ENCODE measurements around the gene CCL5.

CCL5 gene

GRCh38 chr17:35909408-35909807 lies 29.2 kb upstream of the CCL5 start:
- Histone ChIP-seq H3K4me1 (ENCODE audit: control insufficient read depth, insufficient read depth, low read length) (no peaks in the 10 kb centered on the region), H3K27ac (ENCODE audit: extremely low read depth, low read depth, low read length) (no peak overlapping the region), H3K9me3 (ENCODE audit: control insufficient read depth, insufficient read depth, low read depth, low read length) (no peaks in the 10 kb centered on the region), H3K36me3 (ENCODE audit: control insufficient read depth in 2 of 2, insufficient read depth in 1 of 2, low read length in 2 of 2) (no peaks in the 10 kb centered on the region), H3K4me3 (ENCODE audit: low read depth, low read length) (no peak overlapping the region)
- peak; percentile 38; the same call in 1 of the 2 replicates for TF ChIP-seq ZNF600 (tag by site-specific recombination; IDR thresholded peaks at IDR 0.05)
- no peak for TF ChIP-seq HOXD13 (CRISPR knock-in tag; IDR thresholded peaks at IDR 0.05; ENCODE audit: borderline replicate concordance)
- ChIA-PET POLR2A (interaction anchor here (1.1 kb wide), 1 partner anchor 23 kb away, joined by 3 read pairs; no protein-coding TSS in a partner anchor), CTCF (interaction anchor here (1.7 kb wide), 1 partner anchor 240 kb away, joined by 4 read pairs; no protein-coding TSS in a partner anchor)

- H3K27ac ChIP-seq (ENCODE audit: extremely low read depth, low read depth, low read length), result no peak overlapping the region
- H3K9me3 ChIP-seq (ENCODE audit: control insufficient read depth, insufficient read depth, low read depth, low read length), result no peaks in the 10 kb centered on the region
- no peak for TF ChIP-seq GLIS2 (tag by site-specific recombination; IDR thresholded peaks at IDR 0.05)
- TF ChIP-seq ZSCAN4 (tag by site-specific recombination; IDR thresholded peaks at IDR 0.05), result no peak
- TF ChIP-seq ZNF791 (tag by site-specific recombination; IDR thresholded peaks at IDR 0.05), result no peak
- no peak for TF ChIP-seq ZNF670 (tag by site-specific recombination; IDR thresholded peaks at IDR 0.05; ENCODE audit: low read depth)
- TF ChIP-seq ZNF530 (tag by site-specific recombination; IDR thresholded peaks at IDR 0.05; ENCODE audit: low read depth), result no peak
- TF ChIP-seq ZNF175 (tag by site-specific recombination; IDR thresholded peaks at IDR 0.05), result no peak
- no peak for TF ChIP-seq ZNF148 (tag by site-specific recombination; IDR thresholded peaks at IDR 0.05; ENCODE audit: borderline replicate concordance)
- TF ChIP-seq ELK4 (IDR thresholded peaks at IDR 0.05; ENCODE audit: borderline replicate concordance, low read depth, low read length), result no peak
- no peak for TF ChIP-seq ZBTB49 (tag by site-specific recombination; IDR thresholded peaks at IDR 0.05; ENCODE audit: low read depth)
- H3K4me1 ChIP-seq (ENCODE audit: control insufficient read depth, insufficient read depth, low read length), result no peaks in the 10 kb centered on the region
- H3K4me3 ChIP-seq (ENCODE audit: low read depth, low read length), result no peak overlapping the region
- ChIA-PET CTCF (interaction anchor here (1.5 kb wide), 1 partner anchor 61 kb away, joined by 3 read pairs; no protein-coding TSS in a partner anchor), POLR2A (no interaction called here)
- H3K36me3 ChIP-seq (ENCODE audit: control insufficient read depth in 2 of 2, insufficient read depth in 1 of 2, low read length in 2 of 2), result no peaks in the 10 kb centered on the region
These were observed 27.5 kb upstream of the CCL5 start for GRCh38 chr17:35907691-35908090.

- Histone ChIP-seq H3K36me3 (ENCODE audit: control insufficient read depth in 2 of 2, insufficient read depth in 1 of 2, low read length in 2 of 2) (no peaks in the 10 kb centered on the region), H3K9me3 (ENCODE audit: control insufficient read depth, insufficient read depth, low read depth, low read length) (no peaks in the 10 kb centered on the region), H3K4me1 (ENCODE audit: control insufficient read depth, insufficient read depth, low read length) (no peaks in the 10 kb centered on the region), H3K4me3 (ENCODE audit: low read depth, low read length) (no peak overlapping the region), H3K27ac (ENCODE audit: extremely low read depth, low read depth, low read length) (no peak overlapping the region)
- no peak for TF ChIP-seq PRDM6 (tag by site-specific recombination; IDR thresholded peaks at IDR 0.05)
- TF ChIP-seq GLIS1 (tag by site-specific recombination; IDR thresholded peaks at IDR 0.05), result peak; percentile 90
- TF ChIP-seq ZNF133 (tag by site-specific recombination; IDR thresholded peaks at IDR 0.05), result no peak
- TF ChIP-seq BCL11B (tag by site-specific recombination; IDR thresholded peaks at IDR 0.05; ENCODE audit: low read depth), result no peak
- ChIA-PET POLR2A (no interaction called here), CTCF (interaction anchor here (0.6 to 1.5 kb wide), 2 partner anchors 41 to 60 kb away, joined by 3 read pairs; no protein-coding TSS in a partner anchor)
These were observed 26.9 kb upstream of the CCL5 start for GRCh38 chr17:35906926-35907637.
